ENCODE measurements around the gene ASAP2.

ASAP2 gene

DNA sequence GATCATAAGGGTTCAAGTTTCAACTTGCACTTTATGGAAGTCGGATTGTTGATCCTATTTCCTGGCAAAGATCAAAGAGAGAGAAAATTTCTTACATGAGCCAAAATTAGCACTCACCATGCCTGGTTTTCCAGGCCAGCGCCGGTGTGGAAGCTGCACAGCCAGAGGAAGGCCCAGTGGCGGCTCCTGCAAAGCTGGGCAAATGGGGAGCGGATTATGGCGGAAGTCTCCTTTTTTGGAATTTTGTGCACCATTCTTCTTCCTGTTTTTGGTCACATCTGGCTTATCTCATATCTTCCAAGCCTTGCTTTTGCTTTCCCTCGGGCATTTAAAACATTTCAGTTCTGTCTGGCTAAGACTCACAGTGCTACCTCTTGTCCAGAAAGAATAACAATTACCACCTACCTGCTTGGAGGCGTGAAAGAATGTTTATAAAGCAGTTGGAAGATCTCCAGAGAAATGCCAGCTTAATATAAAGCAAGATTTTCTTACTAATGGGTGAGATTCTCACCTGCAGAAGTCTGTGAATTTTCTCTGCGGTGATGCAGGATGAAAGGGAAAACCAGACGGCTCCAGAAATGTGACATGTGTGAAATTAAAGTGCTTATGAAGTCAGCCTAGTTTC lies 94.3 kb downstream of the ASAP2 start:
- DNase-seq: peak; percentile 17

- no peak for DNase-seq
Measured at GRCh38 chr2:9302755-9303154, 96.1 kb downstream of the ASAP2 start.

GRCh38 chr2:9303528-9304225 lies 97.1 kb downstream of the ASAP2 start:
- DNase-seq: no peak

DNA sequence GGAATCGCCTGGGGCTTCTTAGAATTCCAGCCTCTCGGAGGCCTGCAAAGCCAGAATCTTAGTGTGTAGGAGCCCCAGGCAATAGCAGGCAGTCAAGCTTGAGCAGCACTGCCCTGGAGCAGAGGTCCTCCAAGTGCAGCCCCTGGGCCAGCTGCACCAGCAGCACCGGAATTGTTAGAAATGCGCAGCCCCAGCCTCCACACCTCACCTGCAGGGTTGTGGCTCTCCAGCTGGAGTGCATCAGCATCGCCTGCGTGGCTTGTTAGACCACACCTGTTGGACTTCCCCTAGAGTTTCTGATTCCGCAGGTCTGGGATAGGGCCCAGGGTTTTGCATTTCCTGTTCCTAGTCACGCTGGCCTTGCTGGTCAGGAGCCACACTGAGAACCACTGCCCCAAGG lies 100.3 kb downstream of the ASAP2 start:
- DNase-seq: no peak

DNA sequence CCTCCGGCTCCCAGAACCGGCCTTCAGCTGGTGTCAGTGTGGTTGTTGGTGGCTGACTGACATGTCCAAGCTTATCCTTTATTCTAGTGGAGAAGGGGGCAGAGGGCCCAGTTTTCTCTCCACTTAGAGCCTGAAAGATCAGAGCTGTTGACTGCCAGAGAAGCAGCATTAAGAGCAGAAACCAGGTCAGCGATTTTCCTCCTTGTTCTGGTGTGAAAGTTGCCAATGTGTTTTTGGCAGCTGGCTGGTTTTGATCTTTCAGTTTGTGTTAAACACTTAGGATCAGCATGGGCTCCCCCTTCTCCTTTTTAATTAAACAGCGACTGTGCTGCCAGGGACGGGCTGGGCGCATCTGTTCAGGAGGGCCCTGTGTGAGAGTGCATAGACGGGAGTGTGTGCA lies 100.9 kb downstream of the ASAP2 start:
- no peak for DNase-seq

DNA sequence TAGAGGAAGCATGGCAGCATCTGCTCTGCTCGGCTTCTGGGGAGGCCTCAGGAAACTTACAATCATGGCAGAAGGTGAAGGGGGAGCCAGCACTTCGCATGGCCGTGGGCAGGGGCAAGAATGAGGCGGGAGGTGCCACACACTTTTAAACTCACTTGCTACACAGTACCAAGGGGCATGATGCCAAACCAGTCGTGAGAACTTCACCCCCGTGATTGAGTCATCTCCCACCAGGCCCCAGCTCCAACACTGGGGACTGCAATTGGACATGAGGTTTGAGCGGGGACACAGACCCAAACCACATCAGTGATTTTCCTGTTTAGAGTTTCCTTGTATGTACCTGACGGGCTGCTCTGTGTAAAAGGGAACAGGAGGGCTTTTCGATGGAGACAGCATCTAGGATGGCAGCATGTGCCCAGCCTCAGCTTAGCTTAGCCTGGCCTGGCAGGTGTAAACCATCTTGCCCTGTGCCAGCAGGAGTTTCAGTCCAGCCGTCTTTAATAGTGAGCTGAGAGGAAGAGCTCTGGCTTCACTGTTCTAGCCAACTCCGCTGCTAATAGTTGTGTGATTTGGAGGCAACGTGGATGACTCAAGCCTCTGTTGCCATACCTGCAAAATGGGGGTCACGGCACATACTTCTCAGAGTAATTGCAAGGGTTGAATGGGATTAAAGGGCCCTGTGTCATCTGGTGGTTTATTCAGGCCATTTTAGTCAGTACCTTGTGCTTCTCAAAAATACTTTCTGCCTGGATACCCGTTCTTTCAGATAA lies 101.8 kb downstream of the ASAP2 start:
- DNase-seq: no peak

- DNase-seq: no peak
Measured at GRCh38 chr2:9309147-9309546, 102.5 kb downstream of the ASAP2 start.

DNA sequence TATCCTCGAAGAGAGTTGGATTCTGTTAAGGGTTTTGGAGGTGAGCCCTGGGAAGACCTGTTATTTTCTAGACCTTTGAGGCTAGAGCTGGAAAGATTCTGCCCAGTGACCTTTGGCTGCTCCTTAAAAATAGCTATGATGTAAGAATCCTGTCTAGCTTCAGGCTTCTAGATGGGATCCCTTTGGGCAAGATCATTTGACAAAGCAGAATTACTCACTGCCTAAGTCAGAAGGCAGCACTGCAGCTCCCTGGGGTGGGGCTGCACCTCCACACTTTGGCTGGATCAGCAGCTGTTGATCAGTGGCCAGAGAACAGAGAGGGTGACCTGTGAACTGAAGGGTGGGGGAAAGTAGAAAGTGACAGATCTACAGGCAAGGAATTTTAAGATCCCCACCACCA lies 103.8 kb downstream of the ASAP2 start:
- DNase-seq: peak; percentile 44

DNA sequence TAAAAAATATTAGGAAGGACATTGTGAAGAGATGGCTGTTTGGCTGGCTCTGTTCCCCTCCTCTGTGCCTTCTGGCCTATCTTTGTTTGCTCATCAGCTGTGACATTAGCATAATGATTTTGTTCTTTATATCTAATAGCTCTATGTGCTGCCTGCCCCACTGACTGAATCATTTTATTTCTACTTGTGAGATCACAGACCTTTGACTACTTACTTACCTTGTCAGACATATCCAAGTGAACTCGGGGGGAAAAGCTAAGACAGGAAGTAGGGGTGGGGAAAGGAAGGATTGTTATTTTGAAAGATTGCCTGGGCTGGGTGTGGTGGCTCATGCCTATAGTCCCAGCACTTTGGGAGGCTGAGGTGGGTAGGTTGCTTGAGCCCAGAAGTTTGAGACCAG lies 104.2 kb downstream of the ASAP2 start:
- peak; percentile 11 for DNase-seq

GRCh38 chr2:9311488-9311887 lies 104.9 kb downstream of the ASAP2 start:
- DNase-seq: no peak

- DNase-seq: no peak
Measured at GRCh38 chr2:9312591-9312990, 106.0 kb downstream of the ASAP2 start.

GRCh38 chr2:9313443-9313842 lies 106.8 kb downstream of the ASAP2 start:
- no peak for DNase-seq

DNA sequence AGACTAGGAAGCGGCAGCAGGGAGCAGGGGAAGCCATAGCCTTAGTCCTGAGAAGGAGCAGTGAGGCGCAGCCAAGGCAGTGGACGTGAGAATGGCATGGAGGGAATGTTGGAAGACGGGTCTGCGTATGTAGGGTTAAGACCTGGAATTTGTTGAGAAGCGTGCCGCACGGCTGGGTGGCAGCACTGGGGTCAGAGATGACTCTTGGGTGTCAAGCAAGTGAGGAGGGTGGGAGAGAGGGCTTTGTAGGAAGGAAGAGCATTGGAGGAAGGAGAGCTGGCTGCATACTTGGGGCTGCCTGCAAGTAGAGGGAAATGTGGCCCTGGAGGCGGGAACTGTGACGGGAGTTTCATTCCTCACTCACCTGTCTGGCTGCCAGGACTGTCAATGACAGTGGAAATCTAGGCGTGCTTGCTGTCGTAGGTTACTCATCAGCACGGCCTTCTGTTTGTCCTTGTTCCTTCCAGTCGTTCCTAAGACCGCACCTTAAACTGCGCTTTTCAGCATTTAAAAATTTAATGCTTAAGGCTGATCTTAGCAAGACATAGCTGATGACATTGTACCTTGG lies 108.8 kb downstream of the ASAP2 start:
- no peak for DNase-seq

DNA sequence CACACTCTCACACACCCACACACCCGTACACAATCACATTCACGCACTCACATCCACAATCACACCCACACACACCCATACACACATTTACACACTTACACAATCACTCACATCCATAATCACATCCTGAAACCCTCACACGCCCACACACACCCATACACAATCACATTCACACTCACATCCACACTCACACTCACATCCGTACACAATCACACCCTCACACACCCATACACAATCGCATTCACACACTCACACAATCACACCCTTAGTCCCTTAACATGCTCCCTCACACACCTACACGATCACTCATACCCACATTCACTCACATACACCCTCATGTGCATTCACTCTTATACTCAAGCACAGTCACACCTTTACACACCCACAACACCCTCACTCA lies 110.9 kb downstream of the ASAP2 start:
- no peak for DNase-seq

- DNase-seq: peak; percentile 71
Measured at GRCh38 chr2:9318461-9319337, 112.1 kb downstream of the ASAP2 start.

GRCh38 chr2:9319338-9319715 lies 112.7 kb downstream of the ASAP2 start:
- no peak for DNase-seq

GRCh38 chr2:9322576-9322975 lies 116.0 kb downstream of the ASAP2 start:
- no peak for DNase-seq

GRCh38 chr2:9325428-9325827 lies 118.8 kb downstream of the ASAP2 start:
- DNase-seq: no peak

GRCh38 chr2:9326975-9327374 lies 120.4 kb downstream of the ASAP2 start:
- DNase-seq: peak; percentile 8

DNA sequence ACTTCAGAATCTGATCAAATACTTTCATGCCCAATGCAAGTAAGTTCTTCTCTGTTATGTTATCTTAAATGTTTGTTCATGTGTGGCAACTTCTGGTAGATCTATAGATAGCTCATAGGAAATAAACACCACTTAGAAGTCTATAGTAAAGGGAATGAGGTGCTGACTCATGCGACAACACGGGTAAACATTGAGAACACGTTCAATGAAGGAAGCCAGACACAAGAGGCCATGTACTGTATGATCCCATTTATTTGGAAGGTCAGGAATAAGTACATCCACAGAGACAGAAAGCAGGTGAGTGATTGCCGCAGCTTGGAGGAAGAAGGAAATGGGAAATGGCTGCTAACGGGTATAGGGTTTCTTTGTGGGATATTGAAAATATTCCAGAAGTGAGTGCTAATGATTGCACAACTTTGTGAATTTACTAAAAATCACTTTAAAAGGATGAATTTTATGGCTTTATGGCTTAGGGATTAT lies 121.3 kb downstream of the ASAP2 start:
- DNase-seq: peak; percentile 3

GRCh38 chr2:9328931-9329330 lies 122.3 kb downstream of the ASAP2 start:
- DNase-seq: no peak

DNA sequence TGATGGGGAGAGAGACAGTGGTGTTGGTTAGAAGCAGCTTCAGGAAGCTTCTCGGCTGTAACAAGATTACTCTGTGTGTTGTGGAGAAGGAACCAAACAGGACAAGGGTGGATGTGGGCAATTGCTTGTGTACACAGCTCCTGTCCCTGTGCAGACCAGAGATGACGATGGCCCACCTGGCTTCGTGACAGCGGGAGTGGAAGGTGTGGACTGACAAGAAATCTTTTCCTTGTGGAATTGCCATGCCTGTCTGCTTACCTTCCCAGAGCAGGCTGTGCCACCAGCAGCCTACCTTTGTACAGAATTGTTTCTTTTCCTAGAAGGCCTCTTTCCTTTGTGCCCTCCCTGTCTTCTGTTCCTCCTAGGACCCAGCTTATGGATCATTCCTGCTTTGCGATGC lies 122.9 kb downstream of the ASAP2 start:
- no peak for DNase-seq

Measured in NCI-H69 (cell line).